ENCODE results near the gene METTL6. TPM values are rescaled to one million over a fixed set of nuclear protein-coding genes. Genes with fewer than 3 reads are reported as not detected.
"Not testable (repeated sequence)": the region's sequence is repeated elsewhere in the genome, so short reads cannot be mapped to it uniquely, and the experiment has no call there.

METTL6 gene
- total RNA-seq, 1 donor from 2014 or later: 13.0 TPM

DNA sequence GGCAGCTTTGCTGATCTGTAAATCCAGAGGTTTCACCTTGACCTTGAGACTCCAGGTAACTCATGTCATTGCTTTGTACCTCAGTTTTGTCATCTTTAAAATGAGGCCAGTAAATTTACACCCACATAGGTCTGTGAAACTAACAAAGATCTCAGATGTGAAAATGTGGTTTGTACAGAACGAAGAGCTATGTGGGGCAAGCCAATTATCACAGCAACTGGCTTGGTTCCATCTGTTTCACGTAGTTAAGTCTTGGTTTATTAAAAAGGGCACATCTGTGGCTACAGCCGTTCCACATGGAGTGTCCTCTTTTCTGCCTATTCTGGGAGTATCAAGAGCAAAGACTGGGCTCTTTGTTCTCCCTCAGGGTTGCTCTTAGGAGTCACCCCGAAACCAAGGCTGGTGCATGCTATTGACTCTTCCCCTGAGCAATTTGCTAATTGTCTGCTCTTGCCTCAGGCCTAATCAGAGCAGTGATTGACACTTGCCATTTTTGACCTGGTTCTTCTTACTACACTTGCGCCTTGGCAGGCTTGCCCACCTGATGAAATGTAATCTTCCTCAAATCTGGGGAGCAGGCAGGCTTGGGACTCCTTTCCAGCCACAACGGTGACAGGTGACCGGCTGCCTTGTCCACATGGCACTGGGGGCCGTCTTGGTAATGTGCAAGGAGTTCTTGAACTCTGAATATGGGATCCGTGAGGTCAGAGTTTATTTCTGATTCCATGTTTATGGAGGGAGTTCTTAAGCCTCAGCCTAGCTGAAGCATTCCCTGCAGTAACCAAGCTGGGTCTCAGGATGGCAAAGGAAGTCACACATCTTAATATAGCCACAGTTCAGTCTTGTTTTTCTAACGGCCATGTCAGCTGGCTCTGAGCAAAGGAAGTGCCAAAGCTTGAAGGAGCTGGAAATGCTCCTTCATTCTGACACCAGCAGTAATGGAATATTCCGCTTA, 40.2 kb upstream of the METTL6 start:
- TF ChIP-seq, protein P1, sequence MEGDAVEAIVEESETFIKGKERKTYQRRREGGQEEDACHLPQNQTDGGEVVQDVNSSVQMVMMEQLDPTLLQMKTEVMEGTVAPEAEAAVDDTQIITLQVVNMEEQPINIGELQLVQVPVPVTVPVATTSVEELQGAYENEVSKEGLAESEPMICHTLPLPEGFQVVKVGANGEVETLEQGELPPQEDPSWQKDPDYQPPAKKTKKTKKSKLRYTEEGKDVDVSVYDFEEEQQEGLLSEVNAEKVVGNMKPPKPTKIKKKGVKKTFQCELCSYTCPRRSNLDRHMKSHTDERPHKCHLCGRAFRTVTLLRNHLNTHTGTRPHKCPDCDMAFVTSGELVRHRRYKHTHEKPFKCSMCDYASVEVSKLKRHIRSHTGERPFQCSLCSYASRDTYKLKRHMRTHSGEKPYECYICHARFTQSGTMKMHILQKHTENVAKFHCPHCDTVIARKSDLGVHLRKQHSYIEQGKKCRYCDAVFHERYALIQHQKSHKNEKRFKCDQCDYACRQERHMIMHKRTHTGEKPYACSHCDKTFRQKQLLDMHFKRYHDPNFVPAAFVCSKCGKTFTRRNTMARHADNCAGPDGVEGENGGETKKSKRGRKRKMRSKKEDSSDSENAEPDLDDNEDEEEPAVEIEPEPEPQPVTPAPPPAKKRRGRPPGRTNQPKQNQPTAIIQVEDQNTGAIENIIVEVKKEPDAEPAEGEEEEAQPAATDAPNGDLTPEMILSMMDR (conservative IDR thresholded peaks at IDR 0.05; ENCODE audit: low read depth, low read length): no peak
- no peak for DNase-seq (ENCODE audit: low read depth)

DNA sequence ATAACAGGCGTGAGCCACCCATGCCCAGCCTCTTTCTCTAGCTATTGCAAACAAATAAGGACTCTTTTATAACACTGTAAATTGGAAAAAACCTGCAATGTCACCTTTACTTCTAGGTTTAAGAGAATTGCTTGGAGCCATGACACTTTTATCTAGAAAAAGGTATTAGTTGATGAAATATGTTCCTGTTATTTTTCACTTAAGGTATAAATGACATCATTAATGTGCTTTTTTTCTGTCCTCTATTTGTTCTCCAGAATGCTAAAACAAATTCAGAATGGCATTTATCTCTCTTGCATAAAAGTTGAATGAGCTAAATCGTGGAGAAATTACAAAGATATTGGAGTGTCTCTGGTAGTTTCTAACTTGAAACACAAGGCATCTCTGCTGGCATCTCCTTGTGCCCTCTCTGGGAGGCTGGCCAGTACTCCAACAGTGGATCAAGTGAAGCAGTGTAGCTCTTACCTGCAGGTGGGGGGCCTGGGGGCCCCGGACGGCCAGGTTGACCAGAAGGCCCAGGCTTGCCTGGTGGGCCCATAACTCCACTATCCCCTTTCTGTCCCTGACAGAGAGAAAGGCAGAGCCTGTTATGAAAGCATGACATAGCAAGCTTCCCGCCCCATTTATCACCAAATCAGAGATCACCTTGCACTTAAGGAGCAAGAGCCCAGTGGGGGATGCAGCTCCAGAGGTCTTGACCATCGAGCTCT, 38.7 kb upstream of the METTL6 start:
- TF ChIP-seq, protein P1 (conservative IDR thresholded peaks at IDR 0.05; ENCODE audit: low read depth, low read length): no peak
- H3K4me3 ChIP-seq (ENCODE audit: low read depth, low read length): no peak overlapping the region
- DNase-seq (ENCODE audit: low read depth): no peak

More for the DNA sequence above, 40.2 kb upstream of the METTL6 start:
- no peak overlapping the region for H3K4me3 ChIP-seq (ENCODE audit: low read depth, low read length)

DNA sequence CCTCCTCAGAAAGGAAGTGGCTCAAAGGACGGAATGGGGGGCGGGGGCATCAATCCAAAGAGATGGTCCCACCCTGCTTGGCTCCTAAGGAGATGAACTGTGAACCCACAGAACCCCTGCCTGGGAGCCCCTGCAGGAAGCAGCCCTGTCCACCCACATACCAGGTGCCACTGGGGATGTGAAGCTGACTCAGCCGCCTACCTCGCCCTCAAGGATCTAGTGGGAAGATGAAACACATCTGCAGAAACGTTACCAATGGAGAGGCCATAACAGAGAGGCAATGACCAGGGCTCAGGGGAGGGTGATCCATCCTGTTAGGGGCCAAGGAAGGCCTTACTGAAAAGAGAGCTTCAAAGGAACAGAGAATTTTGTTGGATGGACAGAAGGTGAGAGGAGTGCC, 35.1 kb upstream of the METTL6 start:
- no peak for DNase-seq (ENCODE audit: low read depth)
- TF ChIP-seq, protein P1 (conservative IDR thresholded peaks at IDR 0.05; ENCODE audit: low read depth, low read length): no peak
- no peak overlapping the region for H3K4me3 ChIP-seq (ENCODE audit: low read depth, low read length)

- no peak overlapping the region for H3K4me3 ChIP-seq (ENCODE audit: low read depth, low read length)
- DNase-seq (ENCODE audit: low read depth): no peak
- TF ChIP-seq, protein P1 (conservative IDR thresholded peaks at IDR 0.05; ENCODE audit: low read depth, low read length): no peak
Measured at GRCh38 chr3:15460891-15461531, 33.7 kb upstream of the METTL6 start.

- H3K4me3 ChIP-seq (ENCODE audit: low read depth, low read length): no peak overlapping the region
- TF ChIP-seq, protein P1 (conservative IDR thresholded peaks at IDR 0.05; ENCODE audit: low read depth, low read length): no peak
- no peak for DNase-seq (ENCODE audit: low read depth)
Measured at GRCh38 chr3:15458212-15458780, 31.0 kb upstream of the METTL6 start.

DNA sequence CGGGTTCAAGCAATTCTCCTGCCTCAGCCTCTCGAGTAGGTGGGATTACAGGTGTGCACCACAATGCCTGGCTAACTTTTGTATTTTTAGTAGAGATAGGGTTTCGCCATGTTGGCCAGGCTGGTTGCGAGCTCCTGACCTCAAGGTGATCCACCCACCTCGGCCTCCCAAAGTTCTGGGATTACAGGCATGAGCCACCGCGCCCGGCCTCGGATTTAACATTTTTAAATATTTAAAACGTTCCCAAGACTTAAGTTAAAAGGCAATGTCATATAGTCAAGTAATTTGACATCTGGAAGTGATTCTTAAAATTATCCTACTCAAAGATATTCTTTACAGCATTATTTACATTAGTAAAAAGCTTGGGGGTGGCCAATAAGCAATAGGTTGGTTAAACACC, 29.6 kb upstream of the METTL6 start:
- not testable (repeated sequence) for DNase-seq (ENCODE audit: low read depth); H3K4me3 ChIP-seq (ENCODE audit: low read depth, low read length)

- TF ChIP-seq, protein P1 (conservative IDR thresholded peaks at IDR 0.05; ENCODE audit: low read depth, low read length): no peak
- DNase-seq (ENCODE audit: low read depth): no peak
- no peak overlapping the region for H3K4me3 ChIP-seq (ENCODE audit: low read depth, low read length)
Measured at GRCh38 chr3:15456321-15456720, 29.0 kb upstream of the METTL6 start.

Measured in epithelial cell of proximal tubule (primary cell).